ENCODE results near the gene MAML3.

The MAML3 gene

DNA sequence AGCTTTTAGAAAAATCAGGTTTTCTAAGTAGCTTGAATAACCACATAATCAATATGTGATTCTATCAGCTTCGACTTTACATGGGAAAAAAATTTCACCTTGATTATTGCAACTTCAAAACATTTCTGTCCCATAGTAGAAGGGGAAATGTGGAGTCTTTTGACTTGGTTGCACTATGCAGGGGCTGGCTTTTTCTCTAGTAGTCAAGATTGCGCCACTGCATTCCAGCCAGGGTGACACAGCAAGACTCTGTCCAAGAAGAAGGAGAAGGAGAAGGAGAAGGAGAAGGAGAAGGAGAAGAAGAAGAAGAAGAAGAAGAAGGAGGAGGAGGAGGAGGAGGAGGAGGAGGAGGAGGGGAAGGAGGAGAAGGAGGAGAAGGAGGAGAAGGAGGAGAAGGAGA is 84.9 kb downstream of the MAML3 start:
- DNase-seq, result no peak

DNA sequence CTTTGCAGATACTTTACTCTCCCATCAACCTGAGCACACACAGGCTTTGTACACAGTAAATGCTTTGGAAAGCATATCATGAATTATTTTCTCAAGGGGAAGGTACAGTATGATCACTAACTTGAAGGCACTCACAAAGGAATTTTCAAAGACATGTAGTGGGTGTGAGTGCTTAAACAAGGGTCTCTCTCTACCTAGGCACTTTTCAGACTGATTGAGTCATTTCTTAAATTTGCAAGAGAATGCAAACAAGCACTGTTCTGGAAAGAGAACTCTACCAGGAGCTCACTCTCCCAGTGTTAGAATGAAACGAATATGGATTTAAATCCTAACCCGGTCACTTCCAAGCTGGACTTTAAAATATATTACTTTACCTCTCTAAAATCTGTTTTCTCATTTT is 85.7 kb downstream of the MAML3 start:
- DNase-seq, result no peak

DNA sequence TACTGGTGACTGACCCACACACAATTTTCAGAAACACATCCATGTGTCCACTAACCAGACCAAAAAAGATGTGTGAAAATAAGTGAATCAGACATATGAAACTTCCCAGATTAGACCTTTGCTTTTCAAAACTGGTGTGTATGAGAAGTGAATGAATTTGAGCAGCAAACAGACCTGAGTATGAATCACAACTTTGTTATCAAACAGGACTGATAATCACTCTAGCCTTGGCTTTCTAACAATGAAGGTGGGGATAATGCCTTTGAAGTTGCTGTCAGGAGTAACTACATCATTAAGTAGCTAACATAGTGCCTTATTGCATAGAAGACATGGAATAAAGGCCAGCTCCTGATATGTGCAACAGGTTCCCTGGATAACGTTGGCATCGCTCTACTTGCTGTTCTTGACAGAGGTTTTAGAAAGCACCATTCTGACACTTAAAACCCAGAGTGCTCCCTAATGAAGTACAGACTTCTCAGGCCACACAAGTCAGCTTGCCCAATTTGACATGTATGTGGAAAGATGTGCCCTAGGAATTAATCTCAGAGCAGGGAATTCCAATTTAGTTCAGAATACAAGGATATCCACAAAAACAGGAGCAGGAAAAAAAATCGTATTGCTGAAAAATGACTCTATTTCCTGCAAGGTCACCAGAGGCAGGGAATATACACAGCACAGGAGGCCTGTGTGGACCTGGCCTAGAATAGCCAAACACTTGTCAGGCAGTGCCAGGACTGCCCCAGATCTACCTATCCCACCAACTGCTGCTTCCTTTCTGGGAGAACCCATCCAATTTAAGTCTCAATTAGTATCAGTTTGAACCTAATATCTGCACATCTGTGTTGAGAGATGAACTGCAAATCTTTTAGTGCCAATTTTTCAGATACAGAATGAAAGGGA is 87.7 kb downstream of the MAML3 start:
- no peak for DNase-seq

DNA sequence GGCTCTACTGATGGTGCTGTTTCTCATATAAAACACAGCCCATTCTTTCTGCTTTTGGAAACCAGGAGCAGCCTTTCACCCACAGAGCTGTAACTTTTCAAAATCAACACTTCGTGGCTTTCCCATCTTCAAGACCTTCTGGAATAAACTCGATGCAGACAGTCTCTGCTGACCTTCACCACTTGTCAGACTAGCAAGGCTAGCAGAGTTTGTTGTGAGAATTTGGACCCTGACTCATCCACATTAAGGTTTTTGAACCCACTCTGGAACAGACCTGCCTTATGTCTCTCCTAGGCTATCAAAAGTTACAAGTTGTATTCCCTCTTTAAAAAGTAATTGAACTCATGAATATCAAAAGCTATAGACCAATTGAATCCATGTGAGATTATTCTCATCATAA is 88.6 kb downstream of the MAML3 start:
- DNase-seq, result no peak

DNA sequence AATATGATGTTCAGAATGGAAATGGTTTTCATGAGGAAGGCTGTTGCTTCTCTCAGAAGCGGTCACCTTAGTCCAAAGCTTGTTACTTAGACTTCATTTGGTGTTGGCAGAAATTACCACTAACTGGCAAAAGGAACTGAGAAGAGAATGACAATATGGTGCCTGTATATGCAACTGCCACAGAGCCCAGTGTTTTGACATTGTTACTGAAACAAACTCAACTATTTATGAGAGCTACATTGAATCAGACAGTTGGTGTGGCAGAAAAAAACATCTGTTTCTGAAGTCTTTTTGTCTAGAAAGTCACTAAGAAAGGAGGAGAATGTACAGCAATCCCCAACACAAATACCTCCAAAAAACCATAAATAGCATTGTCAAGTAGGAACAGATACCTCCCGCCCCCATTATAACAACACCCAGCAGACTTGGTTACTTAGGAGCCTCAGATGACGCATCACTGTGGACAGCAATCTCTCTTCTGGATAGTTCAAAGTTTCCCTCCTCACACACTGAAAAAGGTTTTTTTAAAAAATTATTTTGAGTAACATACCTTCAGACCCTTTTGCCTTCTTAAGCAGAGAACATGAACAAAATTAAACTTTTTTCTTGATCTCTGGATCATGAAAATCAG is 92.2 kb downstream of the MAML3 start:
- DNase-seq, result no peak

- DNase-seq, result no peak
Observed at GRCh38 chr4:140061194-140061593, 92.8 kb downstream of the MAML3 start.

- peak; percentile 7 for DNase-seq
Observed at GRCh38 chr4:140059159-140059558, 94.8 kb downstream of the MAML3 start.

- DNase-seq, result no peak
Observed at GRCh38 chr4:140057701-140058100, 96.3 kb downstream of the MAML3 start.

GRCh38 chr4:140056015-140056414 is 98.0 kb downstream of the MAML3 start:
- DNase-seq, result no peak

- DNase-seq, result no peak
Observed at GRCh38 chr4:140054861-140055260, 99.1 kb downstream of the MAML3 start.

- no peak for DNase-seq
Observed at GRCh38 chr4:140053185-140053584, 100.8 kb downstream of the MAML3 start.

DNA sequence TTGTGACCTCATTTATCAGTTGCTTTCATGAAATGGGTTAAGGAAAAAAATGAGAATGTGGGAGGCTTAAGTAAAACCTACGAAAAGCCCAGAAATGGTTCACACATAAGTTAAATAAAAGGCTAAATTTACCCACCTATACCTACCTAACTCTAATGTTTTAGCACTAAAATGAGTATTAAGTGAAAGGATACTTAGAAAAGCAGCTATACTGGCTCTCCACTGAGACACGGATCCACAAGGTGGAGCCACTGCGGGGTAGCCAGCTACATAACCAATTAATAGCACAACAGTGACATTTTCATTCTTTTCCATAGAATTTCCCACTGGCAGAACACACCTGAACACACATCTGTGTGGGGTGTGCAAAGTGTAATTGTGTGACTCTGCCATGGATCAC is 101.9 kb downstream of the MAML3 start:
- no peak for DNase-seq

- DNase-seq, result peak; percentile 82
Observed at GRCh38 chr4:140049849-140050637, 103.9 kb downstream of the MAML3 start.

DNA sequence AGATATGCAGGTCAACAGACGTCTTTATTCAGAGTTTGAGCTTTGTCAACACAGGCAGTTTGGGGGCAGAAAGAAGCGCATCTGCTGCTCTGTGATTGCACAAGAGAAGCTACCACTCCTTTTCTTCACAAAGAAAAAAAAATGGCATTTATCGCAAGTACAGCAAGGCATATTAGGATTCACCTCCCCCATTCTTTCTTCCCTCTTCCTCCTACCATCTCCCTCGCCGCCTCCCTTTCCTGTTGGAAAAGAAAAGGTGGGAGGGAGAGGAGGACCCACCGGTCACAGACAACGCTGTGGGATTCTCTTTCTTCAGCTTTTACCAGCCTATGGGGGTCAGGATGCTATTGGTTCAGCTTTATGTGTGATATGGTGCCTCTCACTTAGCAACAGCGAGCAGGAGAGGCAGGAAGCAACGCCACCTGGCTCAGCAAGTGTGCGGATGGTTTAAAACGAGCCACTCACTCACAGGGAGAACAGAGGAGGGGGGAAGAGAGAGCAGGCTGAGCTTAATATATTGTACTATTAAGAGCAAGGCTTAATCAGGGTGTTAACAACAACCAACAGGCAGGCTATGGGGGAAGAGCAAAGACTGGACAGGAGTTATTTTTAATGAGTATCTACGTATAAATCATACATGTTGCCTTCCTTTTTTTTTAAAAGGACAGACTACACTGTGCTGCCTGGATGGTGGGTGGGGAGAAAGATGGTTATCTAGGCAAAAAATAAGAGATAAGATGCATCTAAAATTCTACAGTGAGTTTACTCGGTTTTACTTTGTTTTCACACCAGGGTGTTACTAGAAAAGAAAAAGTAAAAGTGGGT is 104.7 kb downstream of the MAML3 start:
- DNase-seq, result peak; percentile 93

- DNase-seq, result no peak
Observed at GRCh38 chr4:140048419-140048995, 105.5 kb downstream of the MAML3 start.

DNA sequence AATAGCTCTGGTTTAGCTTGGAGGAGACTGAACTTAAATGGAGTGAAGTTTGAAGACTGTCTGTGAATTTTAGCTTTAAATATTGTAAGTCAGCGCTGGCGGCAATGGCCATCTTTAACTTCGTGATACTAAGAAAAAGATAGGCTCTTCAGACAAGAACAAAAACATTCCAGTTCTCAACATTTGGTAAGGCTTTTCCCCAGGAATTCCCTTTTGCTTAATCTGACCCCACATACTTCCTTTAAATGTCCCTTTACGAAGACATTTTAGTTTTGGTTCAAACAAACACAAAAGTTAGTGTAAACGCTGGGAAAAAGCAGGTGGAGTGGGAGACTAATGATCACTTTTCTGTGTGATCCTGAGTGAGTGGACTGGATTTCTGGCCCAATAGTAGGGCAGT is 106.2 kb downstream of the MAML3 start:
- no peak for DNase-seq

DNA sequence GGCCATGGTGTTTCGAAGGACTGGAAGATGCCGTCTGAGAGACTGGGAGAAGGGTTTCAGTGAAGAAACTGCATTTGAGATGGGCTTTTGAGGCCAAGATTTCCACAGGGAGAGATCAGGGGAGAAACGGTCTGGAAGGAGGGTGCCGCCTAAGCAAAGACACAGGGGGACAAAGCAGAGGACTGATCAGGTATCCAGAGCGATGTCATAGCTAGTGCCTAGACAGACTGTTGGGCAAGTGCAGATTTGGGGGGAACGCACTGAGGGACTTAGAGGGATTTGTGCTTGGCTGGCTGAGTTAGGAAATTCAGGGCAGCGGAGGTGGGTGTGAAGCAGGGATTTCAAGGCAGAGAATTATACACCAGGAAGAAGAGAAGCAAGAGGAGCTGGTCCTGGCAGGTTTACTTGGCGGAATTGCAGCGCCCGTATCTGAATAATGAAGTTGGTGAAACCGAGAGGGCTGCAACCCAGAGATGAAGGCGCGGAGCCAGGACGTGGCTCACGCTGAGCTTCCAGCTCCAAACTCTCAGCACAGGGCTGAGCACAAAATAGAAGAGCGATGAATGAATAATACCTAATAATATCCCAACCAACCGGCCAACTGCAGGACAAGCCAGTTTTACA is 106.9 kb downstream of the MAML3 start:
- DNase-seq, result no peak

- no peak for DNase-seq
Observed at GRCh38 chr4:140046543-140046942, 107.4 kb downstream of the MAML3 start.

- no peak for DNase-seq
Observed at GRCh38 chr4:140046016-140046415, 108.0 kb downstream of the MAML3 start.

DNA sequence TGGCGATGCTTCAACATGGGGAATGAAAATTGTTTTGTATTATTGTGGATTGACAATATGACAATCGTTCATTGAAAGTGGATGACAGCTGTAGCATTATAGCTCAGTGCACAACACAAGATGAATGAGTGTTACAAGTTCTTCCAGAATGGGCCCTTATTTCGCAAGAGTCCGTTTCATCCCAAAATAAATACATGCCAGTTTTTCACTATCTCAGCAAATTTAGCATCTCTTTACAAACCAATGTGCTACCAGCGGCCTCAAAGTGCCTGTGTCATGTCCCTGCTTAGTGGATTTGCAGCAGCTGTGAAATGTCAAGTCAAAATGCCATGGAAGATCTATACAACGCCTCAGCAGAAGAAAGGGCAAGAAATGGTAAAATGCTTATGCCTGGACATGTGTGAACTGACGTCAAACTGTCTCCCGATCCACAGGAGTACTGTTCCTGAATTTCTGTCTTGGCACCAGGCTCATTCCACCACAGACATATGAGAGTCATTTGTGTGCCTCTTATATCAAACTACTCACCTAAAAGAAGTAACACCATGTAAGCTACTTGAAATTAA is 109.6 kb downstream of the MAML3 start:
- no peak for DNase-seq

GRCh38 chr4:140042634-140043033 is 111.3 kb downstream of the MAML3 start:
- DNase-seq, result no peak

All from NCI-H2171 treated with DMSO at 0.1 percent for 48 hours (cell line).